KOPT-K1 (cell line): ENCODE measurements around the gene ELOB.

Experiments
- H3K27ac ChIP-seq: fragments of 200-600 bp; sonication (generic); 2 replicates; pipeline ENCODE4 v1.5.1; 2016; ENCODE audit warnings: antibody characterized with exemption, mild to moderate bottlenecking, low read depth, low read length; ENCODE audit not compliant: poor library complexity, severe bottlenecking
- H3K36me3 ChIP-seq: fragments of 200-600 bp; sonication (generic); 2 replicates; pipeline ENCODE4 v1.5.1; 2017; ENCODE audit warnings: antibody characterized with exemption, mild to moderate bottlenecking, low read length, moderate library complexity; ENCODE audit not compliant: insufficient read depth
- H3K9me3 ChIP-seq: fragments of 200-600 bp; sonication (generic); 2 replicates; pipeline ENCODE4 v1.5.1; 2017; ENCODE audit warnings: antibody characterized with exemption, low read length, mild to moderate bottlenecking; ENCODE audit not compliant: insufficient read depth, poor library complexity, severe bottlenecking

ELOB gene

DNA sequence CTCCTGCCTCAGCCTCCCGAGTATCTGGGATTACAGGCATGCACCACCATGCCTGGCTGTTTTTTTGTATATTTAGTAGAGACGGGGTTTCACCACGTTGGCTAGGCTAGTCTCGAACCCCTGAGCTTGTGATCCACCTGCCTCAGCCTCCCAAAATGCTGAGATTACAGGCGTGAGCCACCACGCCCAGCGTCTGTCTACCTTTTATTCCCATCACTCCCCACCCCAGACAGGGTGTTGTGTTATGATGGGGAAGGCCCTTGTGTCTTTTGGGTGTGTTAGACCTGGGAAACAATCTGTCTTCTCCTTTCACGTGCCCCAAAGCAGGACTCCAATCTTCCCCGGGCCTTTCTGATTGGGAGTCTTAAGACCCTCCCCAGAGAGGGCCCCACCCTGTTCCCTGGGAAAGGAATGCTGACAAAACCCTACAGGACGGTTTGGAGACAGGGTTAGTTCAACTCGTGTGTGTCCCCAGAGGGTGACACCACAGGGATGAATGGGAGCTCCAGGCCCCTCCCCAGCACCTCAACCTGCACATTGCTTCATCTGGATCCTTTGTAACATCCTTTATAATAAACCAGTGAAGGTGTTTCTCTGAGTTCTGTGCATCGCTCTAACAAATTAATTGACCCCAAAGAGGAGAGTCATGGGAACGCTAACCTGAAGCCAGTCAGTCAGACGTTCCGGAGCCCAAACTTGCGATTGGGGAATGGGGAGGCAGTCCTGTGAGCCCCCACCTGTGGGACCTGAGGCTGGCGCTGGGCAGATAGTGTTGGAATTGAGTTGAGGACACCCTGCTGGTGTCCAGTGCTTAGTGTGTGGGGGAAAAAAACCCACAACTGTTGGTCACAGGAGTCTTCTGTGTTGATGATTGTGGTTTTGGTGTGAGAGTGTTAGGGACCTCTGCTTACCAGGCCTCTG, 3.2 kb upstream of the ELOB start:
- H3K9me3 ChIP-seq: no peaks in the 10 kb centered on the region
- no peak overlapping the region for H3K27ac ChIP-seq
- H3K36me3 ChIP-seq: peaks cover 4% of the 10 kb centered on the region; the same call in 1 of the 2 replicates

DNA sequence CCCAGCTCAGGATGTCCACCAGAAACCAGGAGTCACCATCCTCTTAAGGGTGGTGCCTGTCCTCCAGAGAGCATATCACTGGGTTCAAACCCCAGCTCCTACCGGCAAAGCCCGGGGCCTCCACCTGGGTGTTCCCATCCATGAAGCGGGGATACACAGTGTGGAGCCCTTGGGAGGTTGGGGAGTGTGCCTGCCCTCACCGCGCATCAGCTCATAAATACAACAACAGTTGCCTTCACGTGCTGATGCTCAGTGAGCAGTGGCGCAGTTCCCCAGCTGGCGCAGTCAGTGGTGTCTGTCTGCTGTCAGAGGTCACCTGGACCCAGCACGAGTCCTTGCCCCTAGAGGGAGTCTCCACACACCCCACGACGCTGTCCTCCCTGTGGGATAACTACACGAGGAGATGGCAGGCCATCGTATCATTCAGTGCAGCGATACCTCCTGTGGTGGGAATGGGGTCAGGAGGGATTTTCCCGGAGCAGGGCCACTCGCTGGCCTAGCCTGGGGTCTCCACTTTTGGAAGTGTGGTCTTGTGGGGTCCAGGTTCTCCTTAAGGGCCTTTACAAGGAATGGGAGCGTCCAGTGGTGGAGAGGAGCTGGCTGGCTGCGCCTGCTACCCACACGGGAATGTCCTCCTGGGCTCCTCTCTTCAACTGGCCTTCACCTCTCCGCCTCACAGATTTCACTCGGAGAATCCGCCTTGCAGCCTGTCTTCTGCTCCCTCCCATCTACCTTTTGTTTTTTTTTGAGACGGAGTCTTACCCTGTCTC, 2.3 kb upstream of the ELOB start:
- Histone ChIP-seq H3K9me3 (no peaks in the 10 kb centered on the region), H3K36me3 (peaks cover 13% of the 10 kb centered on the region), H3K27ac (no peak overlapping the region)

DNA sequence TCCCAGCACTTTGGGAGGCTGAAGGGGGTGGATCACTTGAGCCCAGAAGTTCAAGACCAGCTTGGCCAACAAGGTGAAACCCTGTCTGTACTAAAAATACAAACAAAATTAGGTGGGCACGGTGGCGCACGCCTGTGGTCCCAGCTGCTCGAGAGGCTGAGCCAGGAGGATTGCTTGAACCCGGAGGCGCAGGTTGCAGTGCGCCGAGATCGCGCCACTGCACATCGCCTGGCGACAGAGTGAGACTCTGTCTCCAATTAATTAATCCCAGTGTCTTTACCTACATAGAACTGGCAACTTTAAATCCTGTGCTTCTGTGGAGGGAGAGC, 1.5 kb upstream of the ELOB start:
- no peaks in the 10 kb centered on the region for H3K9me3 ChIP-seq
- H3K27ac ChIP-seq: peak overlapping the region; percentile 100
- H3K36me3 ChIP-seq: peaks cover 20% of the 10 kb centered on the region

DNA sequence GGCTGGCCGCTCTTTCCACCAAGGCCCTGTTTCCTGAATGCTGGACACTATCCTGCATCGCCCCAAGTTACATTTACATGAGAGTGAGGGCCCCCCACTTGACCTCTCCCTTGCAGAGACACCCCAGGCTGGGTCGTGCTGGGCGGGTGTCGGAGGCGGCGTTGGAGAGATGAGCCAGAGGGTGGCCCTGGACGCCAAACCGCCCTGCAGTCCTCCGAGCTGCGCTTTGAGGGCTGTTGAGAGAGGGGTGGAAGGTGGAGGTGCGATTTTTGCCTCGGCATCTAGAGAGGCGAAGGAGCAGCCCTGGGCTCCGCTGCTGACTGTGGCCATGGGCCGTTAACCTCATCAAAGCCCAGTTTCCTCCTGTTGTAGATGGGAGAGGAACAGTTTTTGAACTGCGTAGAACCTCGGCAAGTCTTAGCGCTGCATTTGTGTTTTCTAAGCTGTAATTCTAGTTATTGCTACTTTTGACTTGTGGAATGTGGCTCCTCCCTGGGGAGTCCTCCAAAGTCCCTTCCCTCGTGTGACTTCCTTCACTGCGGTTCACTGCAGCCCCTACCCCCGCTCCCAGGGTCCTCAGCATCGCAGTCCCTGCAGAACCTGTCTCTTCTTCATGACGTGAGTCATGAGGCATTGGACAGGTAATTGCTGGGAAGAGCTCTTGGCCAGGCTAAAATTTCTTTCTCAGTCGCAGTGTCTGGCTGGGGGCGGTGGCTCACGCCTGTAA, 986 bp upstream of the ELOB start:
- H3K36me3 ChIP-seq: peaks cover 26% of the 10 kb centered on the region
- peak overlapping the region; percentile 100 for H3K27ac ChIP-seq
- no peaks in the 10 kb centered on the region for H3K9me3 ChIP-seq

DNA sequence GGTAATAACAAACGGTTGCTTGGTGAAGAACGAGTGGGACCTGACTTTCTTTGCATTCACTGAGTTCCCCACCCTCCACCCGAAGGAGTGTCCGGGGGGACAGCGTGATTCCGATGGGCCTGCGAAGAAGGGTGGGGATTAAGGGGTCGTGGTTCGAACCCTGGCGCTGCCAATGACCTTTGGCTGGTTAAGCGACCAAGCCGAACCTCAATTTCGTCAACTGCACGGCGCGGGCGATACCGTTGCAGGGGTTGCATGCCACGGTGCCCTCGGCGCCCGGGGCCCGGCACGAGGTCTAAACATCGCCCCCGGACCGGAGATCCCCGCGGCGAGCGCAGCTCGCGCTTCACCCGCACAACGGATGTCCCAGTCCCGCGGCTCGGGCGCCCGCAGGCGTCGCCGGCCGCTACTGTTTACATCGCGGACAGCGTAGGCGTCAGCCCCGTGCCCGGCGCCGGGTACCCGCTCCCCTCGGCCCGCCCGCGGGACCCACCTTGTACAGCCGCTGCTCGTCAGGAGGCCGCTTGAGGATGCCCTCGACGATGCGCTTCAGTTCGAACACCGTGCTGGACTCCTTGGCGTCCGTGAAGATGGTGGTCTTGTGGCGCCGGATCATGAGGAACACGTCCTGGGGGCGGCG, 460 bp downstream of the ELOB start:
- H3K36me3 ChIP-seq: peaks cover 40% of the 10 kb centered on the region
- H3K27ac ChIP-seq: peak overlapping the region; percentile 100
- no peaks in the 10 kb centered on the region for H3K9me3 ChIP-seq

DNA sequence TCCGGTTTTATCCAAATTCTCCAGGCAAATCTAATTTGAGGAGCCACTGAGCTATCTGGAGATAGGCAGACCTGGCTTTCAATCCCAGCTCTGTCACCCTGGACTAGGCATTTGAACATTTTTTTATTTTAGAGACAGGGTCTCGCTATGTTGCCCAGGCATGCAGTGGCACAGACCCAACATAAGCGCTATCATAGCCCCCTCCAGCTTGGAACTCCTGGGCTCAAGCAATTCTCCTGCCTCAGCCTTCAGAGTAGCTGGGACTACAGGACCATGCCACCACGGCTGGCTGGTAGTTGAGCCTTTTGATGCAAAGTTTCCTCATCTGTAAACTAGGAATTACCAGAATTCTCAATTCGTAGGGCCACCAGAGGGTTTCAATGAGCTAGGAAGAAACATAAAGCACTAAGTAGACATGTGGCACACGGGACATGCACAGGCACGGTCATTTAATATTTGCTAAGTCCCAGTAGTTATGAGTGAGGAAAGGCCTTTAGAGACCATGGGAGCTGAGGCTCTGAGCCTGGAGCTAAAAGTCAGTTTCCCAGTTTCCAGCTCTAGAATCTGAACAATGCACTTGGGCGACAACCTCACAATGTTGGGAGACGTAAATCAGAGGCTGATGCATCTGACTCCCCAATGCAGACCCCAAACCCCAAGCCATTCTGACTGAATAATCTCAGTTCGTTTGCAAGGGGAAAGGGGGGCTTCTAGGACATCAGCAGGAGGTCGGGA, 1.1 kb downstream of the ELOB start:
- H3K36me3 ChIP-seq: peaks cover 47% of the 10 kb centered on the region
- H3K9me3 ChIP-seq: no peaks in the 10 kb centered on the region
- H3K27ac ChIP-seq: peak overlapping the region; percentile 100

DNA sequence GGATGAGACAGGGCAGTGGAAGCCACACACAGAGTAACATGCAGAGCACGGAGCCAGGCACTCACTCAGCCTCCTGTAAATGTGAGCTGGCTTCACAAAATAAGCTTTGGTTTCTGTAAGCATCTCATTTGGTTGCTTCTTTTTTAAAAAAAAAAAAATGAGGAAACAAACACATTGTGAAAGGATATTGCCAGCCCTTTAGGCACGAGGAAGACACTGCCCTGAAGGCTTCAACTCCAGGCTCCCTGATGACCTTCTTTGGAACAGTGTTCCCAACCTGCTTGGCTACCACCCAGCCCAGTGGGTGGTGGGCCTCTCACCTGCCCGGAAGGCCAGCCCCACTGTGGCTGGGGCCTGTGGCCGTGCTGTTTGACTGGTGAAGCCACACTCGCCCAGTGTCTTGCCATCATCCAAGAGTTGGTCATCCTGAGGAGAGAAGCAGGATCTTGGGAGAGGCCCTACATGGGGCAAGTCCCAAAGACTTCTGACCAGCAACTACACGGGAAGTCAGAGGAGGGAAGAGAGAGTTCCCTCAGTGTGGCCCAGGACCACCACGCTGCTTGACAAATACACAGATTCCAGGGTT, 1.9 kb downstream of the ELOB start:
- Histone ChIP-seq H3K36me3 (peaks cover 54% of the 10 kb centered on the region), H3K27ac (no peak overlapping the region)

DNA sequence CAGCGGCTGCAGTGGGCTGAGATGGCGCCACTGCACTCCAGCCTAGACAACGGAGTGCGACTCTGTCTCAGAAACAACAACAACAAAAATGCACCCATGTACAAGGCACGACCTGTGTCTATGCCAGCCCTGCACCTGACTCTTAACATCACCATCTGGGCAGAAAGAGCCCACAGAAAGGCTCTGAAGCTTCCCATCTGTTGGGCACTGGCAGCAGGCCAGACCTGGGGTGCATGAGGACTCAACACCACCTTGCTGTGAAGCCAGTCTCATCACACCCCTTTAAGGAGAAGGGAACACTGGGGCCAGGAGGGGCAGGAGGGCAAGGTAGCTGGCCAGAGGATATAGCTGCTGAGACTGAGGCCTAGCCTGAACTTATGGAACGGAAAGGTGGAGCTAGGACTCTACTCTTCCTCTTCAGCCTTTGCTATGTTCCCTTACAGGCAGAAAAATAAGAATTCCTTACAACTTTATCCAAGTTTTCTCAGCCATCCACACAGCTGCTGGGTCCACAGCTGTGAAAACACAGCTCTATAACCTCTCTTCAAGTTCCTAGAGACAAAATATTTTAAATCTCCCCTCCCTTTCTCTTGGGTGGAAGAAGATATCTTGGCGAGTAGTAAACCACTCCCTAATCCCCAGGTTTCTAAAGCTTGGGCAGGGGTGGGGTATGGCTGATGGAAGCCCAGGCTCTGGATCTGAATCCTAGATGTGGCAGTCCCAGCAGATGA, 2.8 kb downstream of the ELOB start:
- peaks cover 63% of the 10 kb centered on the region for H3K36me3 ChIP-seq
- no peak overlapping the region for H3K27ac ChIP-seq
- H3K9me3 ChIP-seq: no peaks in the 10 kb centered on the region

More for the DNA sequence above, 1.9 kb downstream of the ELOB start:
- no peaks in the 10 kb centered on the region for H3K9me3 ChIP-seq

DNA sequence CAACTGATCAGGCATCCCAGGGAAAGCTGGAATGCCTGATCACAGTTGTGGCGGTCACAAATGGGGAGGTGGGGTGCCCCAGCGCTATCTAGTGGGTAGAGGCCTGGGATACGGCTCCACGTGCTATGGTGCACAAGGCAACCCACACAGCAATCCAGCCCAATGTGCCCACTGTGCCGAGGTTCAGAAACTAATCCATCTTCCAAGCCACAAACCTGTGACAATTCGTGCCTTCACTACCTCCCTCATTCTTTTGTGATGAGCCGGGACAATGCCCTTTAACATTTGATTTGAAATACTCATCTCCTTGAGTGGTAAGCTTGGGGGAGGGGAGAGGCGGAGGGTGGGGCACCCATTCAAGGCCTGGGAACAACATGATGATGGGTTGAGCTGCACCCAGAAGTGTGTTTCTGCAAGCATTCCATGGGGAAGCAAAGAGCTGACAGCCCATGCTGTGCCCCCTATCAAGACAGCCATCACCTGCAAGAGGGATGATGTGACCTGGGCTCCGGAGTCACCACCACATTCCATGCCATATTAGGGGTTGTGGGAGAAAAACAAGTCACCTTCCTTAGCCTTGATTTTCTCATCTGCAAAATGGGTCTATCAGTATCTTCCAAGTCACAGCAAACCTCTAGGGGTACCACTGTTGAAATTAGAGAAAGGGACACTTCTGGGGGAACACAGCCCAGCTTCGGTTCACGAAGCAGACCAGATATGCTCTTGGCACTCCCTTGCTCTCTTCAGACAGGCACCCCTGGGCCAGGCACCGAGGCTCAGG, 3.7 kb downstream of the ELOB start:
- H3K36me3 ChIP-seq: peaks cover 72% of the 10 kb centered on the region
- H3K27ac ChIP-seq: no peak overlapping the region
- no peaks in the 10 kb centered on the region for H3K9me3 ChIP-seq

DNA sequence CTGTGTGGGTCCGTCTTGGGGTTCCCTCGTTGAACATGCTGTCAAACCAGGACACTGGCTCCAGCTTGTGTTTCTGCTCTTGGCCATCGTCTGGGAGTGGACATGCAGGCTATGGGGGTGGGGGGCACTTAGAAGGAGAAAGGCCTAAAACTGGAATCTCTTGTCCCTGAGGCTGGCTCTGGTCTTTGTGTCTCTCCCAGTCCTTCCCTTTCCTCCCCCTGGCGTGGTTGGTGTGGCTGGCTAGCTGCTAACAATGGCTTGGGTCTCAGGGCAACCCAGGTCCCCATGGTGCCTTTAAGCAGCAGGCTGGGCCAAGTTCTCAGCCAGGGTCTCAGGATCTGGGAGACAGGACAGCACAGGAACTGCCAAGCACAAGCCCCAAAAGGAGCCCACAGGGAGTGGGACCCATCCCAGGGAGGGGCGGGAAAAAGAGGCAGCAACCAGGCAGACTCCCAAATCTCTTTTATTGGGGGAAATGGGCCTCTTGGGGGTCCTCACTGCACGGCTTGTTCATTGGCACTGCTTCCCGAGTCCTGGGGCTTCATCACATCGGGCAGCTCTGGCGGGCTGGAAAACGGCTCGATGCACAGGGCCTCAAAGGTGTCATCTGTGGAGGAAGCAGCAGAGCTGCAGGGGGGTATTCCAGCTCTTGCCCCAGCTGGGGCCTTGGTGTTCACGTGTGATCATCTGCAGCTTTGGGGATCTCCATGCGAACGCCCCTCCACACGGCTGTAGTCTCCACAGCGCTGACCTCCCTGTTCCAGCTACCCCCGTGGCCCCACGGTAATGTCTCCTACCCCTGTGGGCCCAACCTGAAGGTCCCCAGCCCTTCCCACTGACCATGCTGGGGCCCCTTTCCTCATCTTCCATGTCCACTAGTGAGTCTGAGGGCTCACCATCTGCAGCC, 5.3 kb downstream of the ELOB start:
- Histone ChIP-seq H3K27ac (no peak overlapping the region), H3K9me3 (no peaks in the 10 kb centered on the region), H3K36me3 (peaks cover 89% of the 10 kb centered on the region)

DNA sequence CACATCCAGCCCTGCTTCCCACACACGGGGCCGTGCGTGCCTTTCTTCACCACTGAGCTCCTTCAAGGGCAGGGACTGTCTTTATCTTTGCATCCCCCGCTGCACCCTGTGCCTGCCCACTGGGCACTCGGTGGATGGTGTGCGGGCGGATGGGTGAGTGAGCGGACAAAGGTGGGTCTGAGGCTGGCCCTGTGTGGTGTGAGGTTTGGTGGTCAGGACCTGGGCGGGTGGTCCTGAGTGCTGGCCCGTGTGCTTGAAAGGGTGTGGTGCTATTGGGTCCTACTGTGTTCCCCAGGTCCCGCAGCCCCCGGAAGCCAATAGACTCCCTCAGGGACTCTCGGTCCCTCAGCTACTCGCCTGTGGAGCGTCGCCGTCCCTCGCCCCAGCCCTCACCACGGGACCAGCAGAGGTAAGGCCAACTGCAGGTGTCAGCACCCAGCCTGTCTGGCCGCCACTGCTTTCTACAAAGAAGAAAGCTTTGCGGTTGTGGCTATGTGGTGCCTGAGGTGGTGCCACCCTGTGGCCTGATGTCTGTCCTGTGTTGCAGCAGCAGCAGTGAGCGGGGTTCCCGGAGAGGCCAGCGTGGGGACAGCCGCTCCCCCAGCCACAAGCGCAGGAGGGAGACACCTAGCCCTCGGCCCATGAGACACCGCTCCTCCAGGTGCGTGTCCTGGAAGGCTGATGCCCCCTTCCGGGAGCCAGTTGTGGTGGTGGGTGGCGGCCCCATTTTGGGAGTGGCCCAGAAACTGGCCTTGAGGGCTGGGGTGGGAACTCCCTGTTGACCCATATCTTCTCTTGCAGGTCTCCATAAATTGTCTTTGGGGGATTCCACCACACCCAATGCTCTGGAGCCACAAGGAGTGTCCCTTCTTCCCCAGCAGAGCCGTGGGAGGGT, 6.8 kb downstream of the ELOB start:
- H3K9me3 ChIP-seq: no peaks in the 10 kb centered on the region
- H3K36me3 ChIP-seq: peaks cover 100% of the 10 kb centered on the region
- H3K27ac ChIP-seq: no peak overlapping the region
